Upper lobe of left lung (tissue), 4 donors: ENCODE results near the gene USP28.

ENCODE experiments used
- POLR2A ChIP-seq, 4 donors: fragments of 450-650 bp; IDR thresholded peaks; one replicate each; pipeline ENCODE4 v1.5.1; 2016 to 2017; ENCODE audit warnings: antibody characterized with exemption in 4 of 4, mild to moderate bottlenecking in 2 of 4
- POLR2AphosphoS5 ChIP-seq, 2 donors: sonication (generic); formaldehyde crosslinking; IDR thresholded peaks; one replicate each; pipeline ENCODE4 v1.5.1; 2017; ENCODE audit warnings: antibody characterized with exemption in 2 of 2
- TF ChIP-seq, protein P1 (sequence below), 6 experiments: fragments of 450-650 bp in 4 of 6; fragments of 200-600 bp in 2 of 6; sonication (generic) in 2 of 6; IDR thresholded peaks; one replicate each; pipeline ENCODE4 v1.5.1; 2016 to 2019; ENCODE audit warnings: antibody characterized with exemption in 6 of 6

- TF ChIP-seq, protein P1, sequence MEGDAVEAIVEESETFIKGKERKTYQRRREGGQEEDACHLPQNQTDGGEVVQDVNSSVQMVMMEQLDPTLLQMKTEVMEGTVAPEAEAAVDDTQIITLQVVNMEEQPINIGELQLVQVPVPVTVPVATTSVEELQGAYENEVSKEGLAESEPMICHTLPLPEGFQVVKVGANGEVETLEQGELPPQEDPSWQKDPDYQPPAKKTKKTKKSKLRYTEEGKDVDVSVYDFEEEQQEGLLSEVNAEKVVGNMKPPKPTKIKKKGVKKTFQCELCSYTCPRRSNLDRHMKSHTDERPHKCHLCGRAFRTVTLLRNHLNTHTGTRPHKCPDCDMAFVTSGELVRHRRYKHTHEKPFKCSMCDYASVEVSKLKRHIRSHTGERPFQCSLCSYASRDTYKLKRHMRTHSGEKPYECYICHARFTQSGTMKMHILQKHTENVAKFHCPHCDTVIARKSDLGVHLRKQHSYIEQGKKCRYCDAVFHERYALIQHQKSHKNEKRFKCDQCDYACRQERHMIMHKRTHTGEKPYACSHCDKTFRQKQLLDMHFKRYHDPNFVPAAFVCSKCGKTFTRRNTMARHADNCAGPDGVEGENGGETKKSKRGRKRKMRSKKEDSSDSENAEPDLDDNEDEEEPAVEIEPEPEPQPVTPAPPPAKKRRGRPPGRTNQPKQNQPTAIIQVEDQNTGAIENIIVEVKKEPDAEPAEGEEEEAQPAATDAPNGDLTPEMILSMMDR (IDR thresholded peaks at IDR 0.05): no peak
- TF ChIP-seq POLR2AphosphoS5 (IDR thresholded peaks at IDR 0.05) (no peak), POLR2A (IDR thresholded peaks at IDR 0.05) (no peak)
Measured at GRCh38 chr11:113818426-113818825, 56.9 kb downstream of the USP28 start.
